Ovary (tissue), 9 donors: ENCODE data around the gene ELK1. TPM values are rescaled to one million over a fixed set of nuclear protein-coding genes. Genes with fewer than 3 reads are reported as not detected.

ENCODE experiments used
- DNase-seq, 5 donors: peaks; one replicate each; pipeline ENCODE4 v3.0.0-alpha.2; 2019 to 2020
- H3K27ac ChIP-seq, 2 donors: fragments of 200-600 bp; one replicate each; pipeline versions ENCODE4 v1.5.1 to v1.8.0; 2019 to 2022
- H3K27me3 ChIP-seq: fragments of 200-600 bp; one replicate; pipeline ENCODE4 v1.8.0; 2022
- H3K36me3 ChIP-seq: fragments of 200-600 bp; sonication (generic); one replicate; pipeline ENCODE4 v1.5.1; 2019
- H3K4me1 ChIP-seq: one replicate; pipeline ENCODE4 v1.8.1; 2013; ENCODE audit warnings: mild to moderate bottlenecking, moderate library complexity; ENCODE audit not compliant: insufficient read depth
- H3K4me3 ChIP-seq: fragments of 200-600 bp; sonication (generic); one replicate; pipeline ENCODE4 v1.5.1; 2017
- H3K9me3 ChIP-seq, 2 donors: fragments of 200-600 bp in 1 of 2; sonication (generic) in 1 of 2; one replicate each; pipeline versions ENCODE4 v1.5.1 to v1.8.1; 2013 to 2019; ENCODE audit warnings: mild to moderate bottlenecking in 1 of 2, moderate library complexity in 1 of 2
- EP300 ChIP-seq: sonication (generic); formaldehyde crosslinking; IDR thresholded peaks from one replicate; pipeline ENCODE4 v1.6.1; 2017; ENCODE audit warnings: antibody characterized with exemption
- POLR2A ChIP-seq: fragments of 450-650 bp; IDR thresholded peaks from one replicate; pipeline ENCODE4 v1.6.1; 2017; ENCODE audit warnings: antibody characterized with exemption, mild to moderate bottlenecking, moderate library complexity
- WGBS, 3 donors: extraction: QIAGEN DNeasy Blood & Tissue Kit in 1 of 3; methylation state at CpG; one replicate each; pipeline versions ENCODE4 v1.1.5 to v1.1.7; 2013 to 2017; 5-methylcytosine and 5-hydroxymethylcytosine counted together
- intact Hi-C, 4 donors: fragments of 100-400 bp; cut with DNase I; formaldehyde crosslinking; loops; one replicate each; pipeline versions ENCODE4 v1.11.0 to v1.15.1; 2022 to 2023
- polyA plus RNA-seq, 2 donors: library from polyadenylated mRNA; stranded (reverse); fragments of 200-250 nt in 1 of 2; fragments of 350-450 nt in 1 of 2; fragmentation: Illumina TruSeq in 1 of 2; extraction: RNeasy Lipid Tissue Mini Kit (QIAGEN cat#74804) in 1 of 2; gene quantifications; one replicate each; pipeline ENCODE4 v1.2.3, GENCODE V29; 2013 to 2014
- total RNA-seq, 7 donors: library from RNA; depleted of rRNA in 2 of 7; stranded (reverse); fragments of >200 nt in 2 of 7; fragmentation: NEBNext Ultra II Directional in 3 of 7; extraction: Animal tissue kit (Norgen Biotek cat#: 25700) in 3 of 7; gene quantifications; one replicate each; pipeline versions ENCODE4 v1.1.0 to v1.2.4, GENCODE V29; 2016 to 2023
- TF ChIP-seq, protein P1 (sequence below), 3 donors: fragments of 450-650 bp in 2 of 3; fragments of 200-600 bp in 1 of 3; IDR thresholded peaks; one replicate each; pipeline versions ENCODE4 v1.5.1 to v1.8.0; 2016 to 2022; ENCODE audit warnings: antibody characterized with exemption in 3 of 3, mild to moderate bottlenecking in 1 of 3
- donor health status: DM: no; HTN: no; CAD: no; lungs with moderate emphysema.
- donor health status: DM: no; HTN: no; CAD: no.
- donor health status: Bipolar disorder and iron deficiency.
- donor health status: DM: yes; HTN: yes; CAD: no.
- donor health status: DM: no; HTN: no; CAD: no.
- donor health status: DM: yes; HTN: yes; CAD: no.

ELK1 gene
- total and polyA plus RNA-seq, 9 donors, result 29.7 to 139 (median 73.0) TPM

DNA sequence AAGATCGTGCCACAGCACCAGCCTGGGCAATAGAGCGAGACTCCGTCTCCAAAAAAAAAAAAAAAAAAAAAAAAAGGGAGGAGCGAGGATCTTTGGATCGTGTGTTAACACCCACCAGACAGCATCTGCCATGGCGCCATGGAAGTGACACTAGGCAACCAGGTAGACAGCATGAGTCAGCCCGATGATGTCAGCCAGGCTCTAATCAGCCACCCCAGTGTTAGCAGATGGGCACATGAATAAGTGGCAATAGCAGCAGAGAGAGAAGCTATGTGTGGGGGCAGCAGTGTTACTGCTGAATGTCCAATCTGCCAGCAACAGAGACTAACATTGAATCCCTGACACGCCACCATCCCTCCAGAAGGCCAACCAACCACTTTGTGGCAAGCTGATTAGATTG is 37.3 kb downstream of the ELK1 start:
- H3K27ac ChIP-seq, result no peak overlapping the region
- H3K4me1 ChIP-seq, result no peaks in the 10 kb centered on the region
- H3K4me3 ChIP-seq, result no peak overlapping the region
- intact Hi-C loops, result no loop called here
- TF ChIP-seq, protein P1, sequence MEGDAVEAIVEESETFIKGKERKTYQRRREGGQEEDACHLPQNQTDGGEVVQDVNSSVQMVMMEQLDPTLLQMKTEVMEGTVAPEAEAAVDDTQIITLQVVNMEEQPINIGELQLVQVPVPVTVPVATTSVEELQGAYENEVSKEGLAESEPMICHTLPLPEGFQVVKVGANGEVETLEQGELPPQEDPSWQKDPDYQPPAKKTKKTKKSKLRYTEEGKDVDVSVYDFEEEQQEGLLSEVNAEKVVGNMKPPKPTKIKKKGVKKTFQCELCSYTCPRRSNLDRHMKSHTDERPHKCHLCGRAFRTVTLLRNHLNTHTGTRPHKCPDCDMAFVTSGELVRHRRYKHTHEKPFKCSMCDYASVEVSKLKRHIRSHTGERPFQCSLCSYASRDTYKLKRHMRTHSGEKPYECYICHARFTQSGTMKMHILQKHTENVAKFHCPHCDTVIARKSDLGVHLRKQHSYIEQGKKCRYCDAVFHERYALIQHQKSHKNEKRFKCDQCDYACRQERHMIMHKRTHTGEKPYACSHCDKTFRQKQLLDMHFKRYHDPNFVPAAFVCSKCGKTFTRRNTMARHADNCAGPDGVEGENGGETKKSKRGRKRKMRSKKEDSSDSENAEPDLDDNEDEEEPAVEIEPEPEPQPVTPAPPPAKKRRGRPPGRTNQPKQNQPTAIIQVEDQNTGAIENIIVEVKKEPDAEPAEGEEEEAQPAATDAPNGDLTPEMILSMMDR (IDR thresholded peaks at IDR 0.05), result no peak
- TF ChIP-seq POLR2A, result no peak
- no peak for TF ChIP-seq EP300
- DNase-seq, result no peak
- no peaks in the 10 kb centered on the region for H3K9me3 ChIP-seq
- H3K36me3 ChIP-seq, result no peaks in the 10 kb centered on the region
- WGBS, 3 donors, result 82 to 88% (median 85%) methylated on average over 8 of the region's 8 CpGs
- H3K27me3 ChIP-seq, result no peaks in the 10 kb centered on the region

DNA sequence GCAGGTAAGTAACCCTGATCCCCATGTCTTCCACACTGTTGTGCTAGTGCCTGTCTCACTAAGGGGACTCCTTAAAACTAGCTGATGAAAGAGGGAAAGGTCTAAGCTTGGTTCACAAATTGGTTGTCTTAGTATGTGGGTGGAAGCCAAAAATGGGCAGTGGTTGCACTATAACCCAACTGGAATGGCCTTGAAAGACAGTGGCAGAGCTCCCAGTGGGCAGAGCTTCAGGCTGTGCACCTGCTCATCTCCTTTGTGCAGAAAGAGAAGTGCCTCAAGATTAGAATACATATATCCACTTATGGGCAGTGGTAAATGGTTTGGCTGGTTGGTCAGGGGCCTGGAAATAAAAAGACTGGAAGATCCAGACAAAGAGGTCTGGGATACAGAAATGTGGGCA is 37.9 kb downstream of the ELK1 start:
- H3K27me3 ChIP-seq, result no peaks in the 10 kb centered on the region
- H3K27ac ChIP-seq, result no peak overlapping the region
- no peak for DNase-seq
- TF ChIP-seq POLR2A (no peak), EP300 (no peak)
- TF ChIP-seq, protein P1 (IDR thresholded peaks at IDR 0.05), result no peak
- intact Hi-C loops, result no loop called here
- no peaks in the 10 kb centered on the region for H3K4me1 ChIP-seq
- H3K9me3 ChIP-seq, result no peaks in the 10 kb centered on the region
- H3K4me3 ChIP-seq, result no peak overlapping the region
- H3K36me3 ChIP-seq, result no peaks in the 10 kb centered on the region

DNA sequence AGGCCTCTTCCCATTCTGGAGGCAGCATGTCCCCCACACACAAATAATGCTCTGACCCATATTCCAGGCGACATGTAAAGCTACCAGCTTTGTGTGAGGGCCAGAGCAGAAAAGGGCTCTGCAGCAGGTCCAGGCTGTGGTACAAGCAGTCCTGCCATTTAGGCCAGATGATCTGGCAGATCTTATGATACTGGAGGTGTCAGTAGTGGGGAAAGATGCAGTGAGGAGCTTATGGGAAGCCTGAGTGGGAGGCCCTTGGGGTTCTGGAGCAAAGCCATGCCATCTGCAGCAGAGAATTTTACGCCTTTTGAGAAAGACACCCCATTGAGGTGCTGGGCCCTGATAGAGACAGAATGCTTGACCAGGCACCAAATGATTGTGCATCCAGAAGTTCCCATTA is 38.4 kb downstream of the ELK1 start:
- Histone ChIP-seq H3K36me3 (no peaks in the 10 kb centered on the region), H3K27me3 (no peaks in the 10 kb centered on the region), H3K27ac (no peak overlapping the region), H3K9me3 (no peaks in the 10 kb centered on the region), H3K4me1 (no peaks in the 10 kb centered on the region), H3K4me3 (no peak overlapping the region)
- WGBS, 3 donors, result 70 to 86% (median 73%) methylated on average over 2 of the region's 2 CpGs
- DNase-seq, result no peak
- TF ChIP-seq POLR2A (no peak), EP300 (no peak)
- TF ChIP-seq, protein P1 (IDR thresholded peaks at IDR 0.05), result no peak
- intact Hi-C loops, result no loop called here

DNA sequence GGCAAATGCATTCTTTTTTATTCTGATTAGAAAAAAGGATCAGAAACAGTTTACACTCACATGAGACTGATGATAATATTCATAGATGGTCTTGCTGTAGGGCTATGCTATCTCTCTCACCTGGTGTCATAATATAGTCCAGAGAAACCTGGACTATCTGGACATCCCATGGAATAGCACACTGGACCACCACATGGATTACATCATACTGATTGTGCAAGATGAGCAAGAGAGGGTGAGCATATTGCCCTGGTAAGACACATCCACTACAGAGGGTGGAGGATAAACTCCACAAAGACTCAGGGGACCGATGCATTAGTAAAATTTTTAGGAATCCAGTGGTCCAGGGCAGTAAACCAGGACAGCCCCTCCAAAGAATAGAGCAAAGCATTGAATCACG is 38.9 kb downstream of the ELK1 start:
- TF ChIP-seq POLR2A, result no peak
- TF ChIP-seq EP300, result no peak
- TF ChIP-seq, protein P1 (IDR thresholded peaks at IDR 0.05), result no peak
- Histone ChIP-seq H3K4me3 (no peak overlapping the region), H3K4me1 (no peaks in the 10 kb centered on the region), H3K27ac (no peak overlapping the region), H3K27me3 (no peaks in the 10 kb centered on the region), H3K36me3 (no peaks in the 10 kb centered on the region), H3K9me3 (no peaks in the 10 kb centered on the region)
- WGBS, 3 donors, result 65 to 80% (median 71%) methylated on average over 2 of the region's 2 CpGs
- intact Hi-C loops, result no loop called here
- no peak for DNase-seq

DNA sequence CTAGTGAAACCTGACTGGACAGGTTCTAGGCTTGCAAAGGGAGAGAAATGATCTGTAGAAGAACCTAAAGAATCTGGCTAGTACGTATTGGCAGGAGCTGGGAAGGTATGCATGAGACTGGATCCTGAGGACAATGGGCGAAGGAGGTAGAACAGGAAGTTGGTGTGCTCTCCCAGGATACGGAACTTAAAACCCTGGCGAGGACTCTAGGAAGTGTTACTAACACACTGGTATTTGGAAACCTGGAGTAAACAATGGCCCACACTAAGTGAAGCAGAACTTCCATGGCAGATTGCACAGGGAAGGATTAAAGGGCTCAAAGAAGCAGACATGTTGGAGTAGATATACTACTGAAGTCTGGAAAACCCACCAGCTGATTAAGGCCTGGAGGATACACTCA is 39.9 kb downstream of the ELK1 start:
- Histone ChIP-seq H3K27me3 (no peaks in the 10 kb centered on the region), H3K36me3 (no peaks in the 10 kb centered on the region), H3K27ac (no peak overlapping the region), H3K9me3 (no peaks in the 10 kb centered on the region), H3K4me3 (no peak overlapping the region), H3K4me1 (no peaks in the 10 kb centered on the region)
- DNase-seq, result no peak
- intact Hi-C loops, result no loop called here
- WGBS, 3 donors, result 76 to 87% (median 80%) methylated on average over 4 of the region's 4 CpGs
- TF ChIP-seq, protein P1 (IDR thresholded peaks at IDR 0.05), result no peak
- TF ChIP-seq POLR2A (no peak), EP300 (no peak)
